ENCODE measurements around the gene LIPI.
A peak's percentile ranks its signal among the peaks of the same experiment; 100 is the strongest.

The LIPI gene

GRCh38 chr21:14210738-14211137 is at the start of gene LIPI:
LIPI (minus strand) TSS chr21:14210955; CDS start chr21:14210845, 110 bp downstream.
- ChIA-PET CTCF (no interaction called here), POLR2A (no interaction called here)
- H3K4me3 ChIP-seq (ENCODE audit: low read depth, low read length): no peak within 1 kb of the TSS
- TF ChIP-seq, protein P1, sequence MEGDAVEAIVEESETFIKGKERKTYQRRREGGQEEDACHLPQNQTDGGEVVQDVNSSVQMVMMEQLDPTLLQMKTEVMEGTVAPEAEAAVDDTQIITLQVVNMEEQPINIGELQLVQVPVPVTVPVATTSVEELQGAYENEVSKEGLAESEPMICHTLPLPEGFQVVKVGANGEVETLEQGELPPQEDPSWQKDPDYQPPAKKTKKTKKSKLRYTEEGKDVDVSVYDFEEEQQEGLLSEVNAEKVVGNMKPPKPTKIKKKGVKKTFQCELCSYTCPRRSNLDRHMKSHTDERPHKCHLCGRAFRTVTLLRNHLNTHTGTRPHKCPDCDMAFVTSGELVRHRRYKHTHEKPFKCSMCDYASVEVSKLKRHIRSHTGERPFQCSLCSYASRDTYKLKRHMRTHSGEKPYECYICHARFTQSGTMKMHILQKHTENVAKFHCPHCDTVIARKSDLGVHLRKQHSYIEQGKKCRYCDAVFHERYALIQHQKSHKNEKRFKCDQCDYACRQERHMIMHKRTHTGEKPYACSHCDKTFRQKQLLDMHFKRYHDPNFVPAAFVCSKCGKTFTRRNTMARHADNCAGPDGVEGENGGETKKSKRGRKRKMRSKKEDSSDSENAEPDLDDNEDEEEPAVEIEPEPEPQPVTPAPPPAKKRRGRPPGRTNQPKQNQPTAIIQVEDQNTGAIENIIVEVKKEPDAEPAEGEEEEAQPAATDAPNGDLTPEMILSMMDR (IDR thresholded peaks at IDR 0.05; ENCODE audit: insufficient read depth, low read length, missing control alignments): no peak
- no peak for DNase-seq (ENCODE audit: low read depth, low spot score)

GRCh38 chr21:14260174-14260764 is 49.5 kb upstream of the LIPI start:
- CTCF ChIA-PET: interaction anchor here (0.6 to 4.5 kb wide), 8 partner anchors 10 to 1332 kb away, joined by 3 to 25 read pairs (median 4); no protein-coding TSS in a partner anchor
- no peak for DNase-seq (ENCODE audit: low read depth, low spot score)
- POLR2A ChIA-PET: no interaction called here
- H3K4me3 ChIP-seq (ENCODE audit: low read depth, low read length): no peak overlapping the region
- TF ChIP-seq, protein P1 (IDR thresholded peaks at IDR 0.05; ENCODE audit: insufficient read depth, low read length, missing control alignments): no peak

DNA sequence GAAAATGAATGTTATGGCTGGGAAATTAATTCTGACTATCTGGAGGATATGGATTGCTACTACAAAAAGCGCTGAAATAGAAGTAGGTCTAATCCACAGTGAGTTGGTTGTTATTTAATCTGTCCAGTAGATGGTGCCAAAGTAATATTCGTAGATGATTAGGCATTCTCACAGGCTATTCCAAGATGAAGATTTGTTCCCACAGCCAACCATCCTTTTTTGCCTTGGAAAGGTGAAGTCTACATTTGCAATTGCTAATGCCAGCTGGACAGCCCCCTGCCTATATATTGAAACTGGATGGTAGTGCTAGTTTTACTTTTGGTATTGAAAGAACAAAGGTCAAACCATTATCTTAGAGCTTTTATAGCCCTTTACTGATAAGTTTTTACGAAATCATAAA is 49.0 kb upstream of the LIPI start:
- ChIA-PET POLR2A (no interaction called here), CTCF (interaction anchor here (1.0 to 4.5 kb wide), 7 partner anchors 11 to 1333 kb away, joined by 3 to 25 read pairs (median 4); no protein-coding TSS in a partner anchor)
- TF ChIP-seq, protein P1 (IDR thresholded peaks at IDR 0.05; ENCODE audit: insufficient read depth, low read length, missing control alignments): peak; percentile 32
- peak; percentile 5 for DNase-seq (ENCODE audit: low read depth, low spot score)
- H3K4me3 ChIP-seq (ENCODE audit: low read depth, low read length): no peak overlapping the region

- DNase-seq (ENCODE audit: low read depth, low spot score): no peak
- H3K4me3 ChIP-seq (ENCODE audit: low read depth, low read length): no peak overlapping the region
- TF ChIP-seq, protein P1 (IDR thresholded peaks at IDR 0.05; ENCODE audit: insufficient read depth, low read length, missing control alignments): no peak
- ChIA-PET CTCF (no interaction called here), POLR2A (no interaction called here)
Measured at GRCh38 chr21:14251336-14251735, 40.6 kb upstream of the LIPI start.

GRCh38 chr21:14245711-14246110 is 35.0 kb upstream of the LIPI start:
- TF ChIP-seq, protein P1 (IDR thresholded peaks at IDR 0.05; ENCODE audit: insufficient read depth, low read length, missing control alignments): no peak
- H3K4me3 ChIP-seq (ENCODE audit: low read depth, low read length): no peak overlapping the region
- ChIA-PET POLR2A (no interaction called here), CTCF (interaction anchor here (1.3 kb wide), 1 partner anchor 14 kb away, joined by 5 read pairs; no protein-coding TSS in a partner anchor)
- DNase-seq (ENCODE audit: low read depth, low spot score): no peak

- DNase-seq (ENCODE audit: low read depth, low spot score): no peak
- ChIA-PET POLR2A (no interaction called here), CTCF (interaction anchor here (1.3 kb wide), 1 partner anchor 15 kb away, joined by 5 read pairs; no protein-coding TSS in a partner anchor)
- H3K4me3 ChIP-seq (ENCODE audit: low read depth, low read length): no peak overlapping the region
- TF ChIP-seq, protein P1 (IDR thresholded peaks at IDR 0.05; ENCODE audit: insufficient read depth, low read length, missing control alignments): no peak
Measured at GRCh38 chr21:14244911-14245310, 34.2 kb upstream of the LIPI start.

All from AG04449 (cell line).